A549 (cell line): ENCODE measurements around the gene OR4C15. TPM values are rescaled to one million over a fixed set of nuclear protein-coding genes. Genes with fewer than 3 reads are reported as not detected.

Source experiments
- ATAC-seq, 2 experiments: fragments of 200-7000 bp in 1 of 2; fragments of >200 bp in 1 of 2; cut with Nextera tagmentation in 1 of 2; cut with Tn5 transposase in 1 of 2; 3 replicates each; pipeline versions ENCODE4 v1.8.0 to v1.9.1; 2018 to 2020; ENCODE audit warnings: mild to moderate bottlenecking in 1 of 2, moderate library complexity in 1 of 2
- CTCF ChIA-PET: fragments of 300-600 bp; sonication (Branson Sonifier 250); formaldehyde crosslinking; extraction: SDS; loops from one replicate; lab custom pipeline; 2021; ENCODE audit warnings: antibody characterized with exemption, inconsistent platforms; lab: Yijun Ruan, JAX
- POLR2A ChIA-PET: fragments of 350-600 bp; formaldehyde crosslinking; extraction: SDS; loops from one replicate; lab custom pipeline; 2021; ENCODE audit warnings: antibody characterized with exemption, inconsistent platforms; lab: Yijun Ruan, JAX
- DNase-seq, 2 experiments: peaks; one replicate each; pipeline versions ENCODE4 v3.0.0 to v3.0.0-alpha.2; 2011 to 2016; ENCODE audit warnings: low read depth in 1 of 2, low spot score in 1 of 2
- FAIRE-seq: peaks from 2 replicates; lab custom pipeline; 2011; peaks lifted over from hg19 to GRCh38; lab: Jason Lieb, UNC
- H3K27ac ChIP-seq, 2 experiments: fragments of >200 bp; sonication (Bioruptor Twin); formaldehyde crosslinking; 3 replicates each; pipeline ENCODE4 v1.5.1; 2016 to 2017
- H3K4me1 ChIP-seq: fragments of >200 bp; sonication (Bioruptor Twin); formaldehyde crosslinking; 3 replicates; pipeline ENCODE4 v1.6.1; 2016
- H3K4me2 ChIP-seq: fragments of >200 bp; sonication (Bioruptor Twin); formaldehyde crosslinking; 3 replicates; pipeline ENCODE4 v1.6.1; 2016
- H3K4me3 ChIP-seq: fragments of >200 bp; sonication (Bioruptor Twin); formaldehyde crosslinking; 3 replicates; pipeline ENCODE4 v1.5.1; 2016
- H3K9me3 ChIP-seq: fragments of >200 bp; sonication (Bioruptor Twin); formaldehyde crosslinking; 3 replicates; pipeline ENCODE4 v1.6.1; 2016
- ATOH8 ChIP-seq: fragments of 250-450 bp; sonication (Bioruptor Pico); IDR thresholded peaks from 2 replicates; pipeline ENCODE4 v1.5.0; 2020; ENCODE audit warnings: low read depth, mild to moderate bottlenecking, moderate library complexity
- BHLHE40 ChIP-seq: IDR thresholded peaks from 2 replicates; pipeline ENCODE4 v1.6.1; 2012; ENCODE audit warnings: low read depth, low read length, inconsistent platforms
- CBX2 ChIP-seq: fragments of 200-600 bp; sonication (generic); IDR thresholded peaks from 2 replicates; pipeline ENCODE4 v1.6.1; 2016; ENCODE audit warnings: low read depth, mild to moderate bottlenecking, borderline replicate concordance
- CEBPB ChIP-seq, 2 experiments: fragments of >200 bp in 1 of 2; sonication (Bioruptor Twin) in 1 of 2; formaldehyde crosslinking in 1 of 2; IDR thresholded peaks; 2 replicates each; pipeline ENCODE4 v1.6.1; 2012 to 2016
- CHD2 ChIP-seq: fragments of 150-350 bp; IDR thresholded peaks from 2 replicates; pipeline ENCODE4 v1.6.1; 2014; ENCODE audit warnings: low read length; ENCODE audit not compliant: partially characterized antibody
- CHD4 ChIP-seq: fragments of 200-600 bp; sonication (generic); IDR thresholded peaks from 2 replicates; pipeline ENCODE4 v1.6.1; 2016; ENCODE audit warnings: antibody characterized with exemption, mild to moderate bottlenecking, borderline replicate concordance
- CTCF ChIP-seq: fragments of >200 bp; sonication (Bioruptor Twin); formaldehyde crosslinking; IDR thresholded peaks from 3 replicates; pipeline ENCODE4 v1.5.1; 2016
- EHF ChIP-seq: fragments of 250-450 bp; sonication (Bioruptor Pico); IDR thresholded peaks from 2 replicates; pipeline ENCODE4 v1.5.0; 2020; ENCODE audit warnings: mild to moderate bottlenecking
- HDAC2 ChIP-seq: fragments of 200-600 bp; sonication (generic); IDR thresholded peaks from 2 replicates; pipeline ENCODE4 v1.6.1; 2016
- HOXA7 ChIP-seq: fragments of 250-450 bp; sonication (Bioruptor Pico); IDR thresholded peaks from 2 replicates; pipeline ENCODE4 v1.5.0; 2020; ENCODE audit warnings: mild to moderate bottlenecking, moderate library complexity
- HOXB13 ChIP-seq: fragments of 250-450 bp; sonication (Bioruptor Pico); IDR thresholded peaks from 2 replicates; pipeline ENCODE4 v1.5.0; 2020; ENCODE audit warnings: low read depth, mild to moderate bottlenecking, moderate library complexity
- HOXB5 ChIP-seq: fragments of 250-450 bp; sonication (Bioruptor Pico); IDR thresholded peaks from 2 replicates; pipeline ENCODE4 v1.5.0; 2020; ENCODE audit warnings: mild to moderate bottlenecking, moderate library complexity
- KDM1A ChIP-seq: fragments of 200-600 bp; sonication (generic); IDR thresholded peaks from 2 replicates; pipeline ENCODE4 v1.6.1; 2016; ENCODE audit warnings: low read depth, mild to moderate bottlenecking
- MAFK ChIP-seq: fragments of 450-650 bp; IDR thresholded peaks from 2 replicates; pipeline ENCODE4 v1.6.1; 2014; ENCODE audit not compliant: partially characterized antibody
- MAZ ChIP-seq: fragments of 150-350 bp; IDR thresholded peaks from 2 replicates; pipeline ENCODE4 v1.6.1; 2014; ENCODE audit warnings: antibody characterized with exemption, low read depth, low read length, borderline replicate concordance
- NFE2L2 ChIP-seq: fragments of 150-350 bp; conservative IDR thresholded peaks from 2 replicates; pipeline ENCODE4 v1.6.1; 2014; ENCODE audit warnings: low read length
- POLR2A ChIP-seq: IDR thresholded peaks from 2 replicates; pipeline ENCODE4 v1.6.1; 2012; ENCODE audit warnings: mild to moderate bottlenecking, low read length
- POLR2AphosphoS2 ChIP-seq: conservative IDR thresholded peaks from 2 replicates; pipeline ENCODE4 v1.6.1; 2012; ENCODE audit warnings: low read length, improper control_type of control experiment, inconsistent platforms
- TP53 ChIP-seq: fragments of 250-450 bp; sonication (Bioruptor Pico); IDR thresholded peaks from 2 replicates; pipeline ENCODE4 v1.5.0; 2021; ENCODE audit warnings: mild to moderate bottlenecking, moderate library complexity
- ZC3H11A ChIP-seq: fragments of 450-650 bp; IDR thresholded peaks from 2 replicates; pipeline ENCODE4 v1.6.1; 2014; ENCODE audit warnings: antibody characterized with exemption, mild to moderate bottlenecking
- ZFP36 ChIP-seq: fragments of 450-650 bp; IDR thresholded peaks from 2 replicates; pipeline ENCODE4 v1.6.1; 2014; ENCODE audit warnings: borderline replicate concordance; ENCODE audit not compliant: partially characterized antibody
- ZNF302 ChIP-seq: fragments of 250-450 bp; sonication (Bioruptor Pico); IDR thresholded peaks from 2 replicates; pipeline ENCODE4 v1.9.0; 2021; ENCODE audit warnings: inconsistent platforms, mild to moderate bottlenecking, moderate library complexity
- WGBS: methylation state at CpG from one replicate; pipeline ENCODE4 v1.1.6; 2017; ENCODE audit errors: missing lambda C conversion rate; 5-methylcytosine and 5-hydroxymethylcytosine counted together
- polyA minus RNA-seq: library from RNA; depleted of rRNA, polyadenylated mRNA; stranded (reverse); fragments of >200 nt; gene quantifications from 2 replicates; pipeline ENCODE4 v1.2.3, GENCODE V29; 2011; rRNA and poly(A)+ RNA removed
- polyA plus RNA-seq, 4 experiments: library from polyadenylated mRNA; depleted of rRNA in 3 of 4; stranded (reverse); fragments of >200 nt; fragmentation: RNase III in 1 of 4; extraction: RNeasy Plus Mini Kit Qiagen cat#74134 plus additional on column Dnase treatment in 1 of 4; gene quantifications; 2 replicates in 3 of 4; 3 replicates in 1 of 4; pipeline ENCODE4 v1.2.3, GENCODE V29; 2011 to 2017
- TF ChIP-seq, protein P1 (sequence below): fragments of >200 bp; sonication (Bioruptor Twin); formaldehyde crosslinking; IDR thresholded peaks from 3 replicates; pipeline ENCODE4 v1.6.1; 2016
- TF ChIP-seq, protein P2 (sequence below): fragments of >200 bp; sonication (Bioruptor Twin); formaldehyde crosslinking; IDR thresholded peaks from 2 replicates; pipeline ENCODE4 v1.6.1; 2016

Gene OR4C15
- not detected in 2 replicates for polyA plus RNA-seq (2011; rRNA removed)
- not detected in 2 replicates for polyA plus RNA-seq (2012; cell fraction: cytosol; rRNA removed)
- not detected in 2 replicates for polyA plus RNA-seq (2012; cell fraction: nucleus; rRNA removed)
- not detected in 3 replicates for polyA plus RNA-seq (2017; fragmentation: RNase III; extraction: RNeasy Plus Mini Kit Qiagen cat#74134 plus additional on column Dnase treatment)
- polyA minus RNA-seq, result not detected in 2 replicates

GRCh38 chr11:55554169-55554568 lies at the start of gene OR4C15:
Gene OR4C15, plus strand, starts transcription at chr11:55554469. Its CDS starts 0 bp downstream, at chr11:55554469.
- no peak within 1 kb of the TSS for H3K4me3 ChIP-seq
- no peak for FAIRE-seq
- no peaks in the 10 kb centered on the region for H3K9me3 ChIP-seq
- CTCF ChIA-PET, result no interaction called here
- H3K27ac ChIP-seq, result no peak within 1 kb of the TSS
- no peak for ATAC-seq
- H3K4me1 ChIP-seq, result no peaks in the 10 kb centered on the region
- no peak for TF ChIP-seq CHD2
- no peak for TF ChIP-seq ATOH8 (CRISPR knock-in tag)
- TF ChIP-seq ZC3H11A, result no peak
- TF ChIP-seq TP53 (CRISPR knock-in tag), result no peak
- TF ChIP-seq BHLHE40, result no peak
- TF ChIP-seq MAFK, result no peak
- no peak for TF ChIP-seq HDAC2
- TF ChIP-seq ZNF302 (CRISPR knock-in tag), result no peak
- TF ChIP-seq, protein P1, sequence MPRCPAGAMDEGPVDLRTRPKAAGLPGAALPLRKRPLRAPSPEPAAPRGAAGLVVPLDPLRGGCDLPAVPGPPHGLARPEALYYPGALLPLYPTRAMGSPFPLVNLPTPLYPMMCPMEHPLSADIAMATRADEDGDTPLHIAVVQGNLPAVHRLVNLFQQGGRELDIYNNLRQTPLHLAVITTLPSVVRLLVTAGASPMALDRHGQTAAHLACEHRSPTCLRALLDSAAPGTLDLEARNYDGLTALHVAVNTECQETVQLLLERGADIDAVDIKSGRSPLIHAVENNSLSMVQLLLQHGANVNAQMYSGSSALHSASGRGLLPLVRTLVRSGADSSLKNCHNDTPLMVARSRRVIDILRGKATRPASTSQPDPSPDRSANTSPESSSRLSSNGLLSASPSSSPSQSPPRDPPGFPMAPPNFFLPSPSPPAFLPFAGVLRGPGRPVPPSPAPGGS, result no peak
- no peak for TF ChIP-seq MAZ
- TF ChIP-seq, protein P2, sequence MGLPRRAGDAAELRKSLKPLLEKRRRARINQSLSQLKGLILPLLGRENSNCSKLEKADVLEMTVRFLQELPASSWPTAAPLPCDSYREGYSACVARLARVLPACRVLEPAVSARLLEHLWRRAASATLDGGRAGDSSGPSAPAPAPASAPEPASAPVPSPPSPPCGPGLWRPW, result no peak
- TF ChIP-seq HOXB5 (CRISPR knock-in tag), result no peak
- TF ChIP-seq HOXA7 (CRISPR knock-in tag), result no peak
- no peak for TF ChIP-seq CBX2
- no peak for TF ChIP-seq KDM1A
- TF ChIP-seq CHD4, result no peak
- TF ChIP-seq ZFP36, result no peak
- DNase-seq, result no peak
- POLR2A ChIA-PET, result no interaction called here
- H3K4me2 ChIP-seq, result no peak within 1 kb of the TSS

DNA sequence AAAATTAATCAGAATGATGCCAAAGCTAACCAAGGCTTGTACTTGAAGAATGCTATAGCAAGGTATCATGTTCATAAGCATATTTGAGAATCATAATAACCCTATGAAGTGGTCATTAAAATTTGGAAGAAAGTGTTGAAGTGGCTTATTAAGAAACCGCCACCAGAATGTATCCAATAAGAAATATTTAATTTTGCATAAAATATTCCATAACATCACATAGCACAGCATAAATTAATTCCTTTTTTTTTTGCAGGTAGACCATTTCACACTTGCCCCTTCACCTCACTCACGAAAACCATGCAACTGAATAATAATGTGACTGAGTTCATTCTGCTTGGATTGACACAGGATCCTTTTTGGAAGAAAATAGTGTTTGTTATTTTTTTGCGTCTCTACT lies 17.6 kb downstream of the OR4C15 start, which contains the start of gene OR4C16:
OR4C16 (plus strand) TSS at position 301 of the 400 bp plus-strand sequence; CDS start at position 301, 0 bp downstream.
- ATAC-seq, result no peak
- Histone ChIP-seq H3K9me3 (no peaks in the 10 kb centered on the region), H3K4me2 (no peak within 1 kb of the TSS), H3K27ac (no peak within 1 kb of the TSS), H3K4me1 (no peaks in the 10 kb centered on the region), H3K4me3 (no peak within 1 kb of the TSS)
- no peak for DNase-seq
- 31% methylated on average over 3 of the region's 3 CpGs for WGBS
- no peak for TF ChIP-seq POLR2AphosphoS2
- no peak for TF ChIP-seq MAFK
- no peak for TF ChIP-seq ATOH8 (CRISPR knock-in tag)
- TF ChIP-seq CTCF, result no peak
- TF ChIP-seq HOXB13 (CRISPR knock-in tag), result no peak
- TF ChIP-seq CEBPB (IDR thresholded peaks at IDR 0.05), result no peak
- TF ChIP-seq ZC3H11A, result no peak
- no peak for TF ChIP-seq MAZ
- no peak for TF ChIP-seq POLR2A
- TF ChIP-seq NFE2L2, result no peak
- TF ChIP-seq EHF (CRISPR knock-in tag), result no peak
- CTCF ChIA-PET, result no interaction called here
- POLR2A ChIA-PET, result no interaction called here
- no peak for FAIRE-seq
